Fibroblast of the aortic adventitia (primary cell): ENCODE measurements around the gene NTN4. TPM values are rescaled to one million over a fixed set of nuclear protein-coding genes. Genes with fewer than 3 reads are reported as not detected.
A peak's percentile ranks its signal among the peaks of the same experiment; 100 is the strongest.
"Not testable (repeated sequence)": the region's sequence is repeated elsewhere in the genome, so short reads cannot be mapped to it uniquely, and the experiment has no call there.

ENCODE experiments used
- DNase-seq: peaks from one replicate; pipeline ENCODE4 v3.0.0-alpha.2; 2010; ENCODE audit warnings: low read depth
- H3K4me3 ChIP-seq: 2 replicates; pipeline ENCODE4 v1.5.1; 2011; ENCODE audit warnings: low read depth, mild to moderate bottlenecking, control low read depth, low read length, moderate library complexity
- total RNA-seq: library from RNA; depleted of rRNA; stranded (reverse); fragments of >200 nt; gene quantifications from 2 replicates; pipeline ENCODE4 v1.2.3, GENCODE V29; 2012; ENCODE audit warnings: low replicate concordance
- TF ChIP-seq, protein P1 (sequence below): IDR thresholded peaks from 2 replicates; pipeline ENCODE4 v1.5.1; 2011; ENCODE audit warnings: mild to moderate bottlenecking, low read length, control low read depth, inconsistent platforms; ENCODE audit not compliant: insufficient read depth

The NTN4 gene
- total RNA-seq, 1 donor = 71.8 TPM

DNA sequence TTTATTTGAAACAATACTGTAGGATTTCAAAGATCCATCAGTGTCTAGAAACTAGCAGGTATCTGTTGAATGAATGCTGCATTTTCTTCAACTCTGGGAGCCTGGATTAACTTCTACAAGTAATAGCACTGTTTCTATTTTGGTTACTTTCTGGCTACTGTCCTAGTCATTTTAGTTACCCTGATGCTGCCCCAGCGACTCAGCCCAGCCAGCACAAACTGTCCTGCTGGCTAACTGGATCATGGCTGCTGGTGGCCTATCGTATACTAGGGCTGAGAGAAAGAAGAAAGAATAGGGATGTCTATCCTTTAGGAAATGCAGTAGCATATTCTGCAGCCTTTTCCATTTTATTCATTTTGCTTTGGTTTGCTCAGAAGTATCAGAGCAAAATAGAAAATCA is 53.9 kb downstream of the NTN4 start:
- TF ChIP-seq, protein P1, sequence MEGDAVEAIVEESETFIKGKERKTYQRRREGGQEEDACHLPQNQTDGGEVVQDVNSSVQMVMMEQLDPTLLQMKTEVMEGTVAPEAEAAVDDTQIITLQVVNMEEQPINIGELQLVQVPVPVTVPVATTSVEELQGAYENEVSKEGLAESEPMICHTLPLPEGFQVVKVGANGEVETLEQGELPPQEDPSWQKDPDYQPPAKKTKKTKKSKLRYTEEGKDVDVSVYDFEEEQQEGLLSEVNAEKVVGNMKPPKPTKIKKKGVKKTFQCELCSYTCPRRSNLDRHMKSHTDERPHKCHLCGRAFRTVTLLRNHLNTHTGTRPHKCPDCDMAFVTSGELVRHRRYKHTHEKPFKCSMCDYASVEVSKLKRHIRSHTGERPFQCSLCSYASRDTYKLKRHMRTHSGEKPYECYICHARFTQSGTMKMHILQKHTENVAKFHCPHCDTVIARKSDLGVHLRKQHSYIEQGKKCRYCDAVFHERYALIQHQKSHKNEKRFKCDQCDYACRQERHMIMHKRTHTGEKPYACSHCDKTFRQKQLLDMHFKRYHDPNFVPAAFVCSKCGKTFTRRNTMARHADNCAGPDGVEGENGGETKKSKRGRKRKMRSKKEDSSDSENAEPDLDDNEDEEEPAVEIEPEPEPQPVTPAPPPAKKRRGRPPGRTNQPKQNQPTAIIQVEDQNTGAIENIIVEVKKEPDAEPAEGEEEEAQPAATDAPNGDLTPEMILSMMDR = no peak
- peak; percentile 10 for DNase-seq
- H3K4me3 ChIP-seq = no peak overlapping the region

DNA sequence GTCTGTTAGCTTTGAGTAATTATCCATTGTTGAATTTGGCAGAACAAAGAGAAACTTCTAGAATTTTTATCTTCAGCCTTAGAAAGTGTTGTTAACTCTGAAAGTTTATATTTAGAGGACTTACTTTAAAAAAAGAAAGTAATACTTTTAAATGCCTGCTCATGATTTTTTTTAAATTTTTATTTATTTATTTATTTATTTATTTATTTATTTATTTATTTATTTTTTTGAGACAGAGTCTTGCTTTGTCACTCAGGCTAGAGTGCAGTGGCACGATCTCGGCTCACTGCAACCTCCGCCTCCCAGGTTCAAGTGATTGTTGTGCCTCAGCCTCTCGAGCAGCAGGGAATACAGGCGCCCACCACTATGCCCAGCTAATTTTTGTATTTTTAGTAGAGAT is 54.8 kb downstream of the NTN4 start:
- DNase-seq, H3K4me3 ChIP-seq: not testable (repeated sequence)

DNA sequence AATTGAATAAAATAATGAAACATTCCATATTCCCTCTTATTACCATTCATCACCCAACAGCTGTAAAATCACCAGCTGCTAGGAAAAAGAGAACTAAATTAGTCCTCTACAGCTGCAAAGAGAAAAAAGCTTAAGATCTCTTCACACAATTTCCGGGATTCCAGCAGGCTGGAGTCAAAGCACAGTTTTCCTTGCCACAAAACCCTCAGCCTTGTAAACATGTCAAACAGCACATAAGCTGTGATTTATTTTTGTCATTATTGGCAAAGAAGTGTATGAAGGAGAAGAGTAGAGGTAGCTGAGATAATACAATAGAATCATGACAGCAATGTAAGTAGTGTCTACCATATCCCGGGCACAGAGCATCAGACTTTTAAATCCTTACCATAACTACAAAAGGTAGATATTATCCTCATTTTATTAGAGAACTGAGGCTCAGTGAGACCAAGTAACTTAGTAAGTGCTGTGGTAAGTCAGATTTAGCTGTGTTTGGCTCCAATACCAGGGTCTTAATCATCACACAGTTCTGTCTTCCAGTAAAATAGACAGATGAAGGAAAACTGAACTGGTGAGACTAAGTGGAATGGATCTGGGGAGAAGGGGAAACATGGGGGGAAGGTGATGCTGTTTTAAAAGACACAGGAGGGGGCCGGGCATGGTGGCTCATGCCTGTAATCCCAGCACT is 57.3 kb downstream of the NTN4 start:
- DNase-seq = peak; percentile 86
- TF ChIP-seq, protein P1 = no peak

DNA sequence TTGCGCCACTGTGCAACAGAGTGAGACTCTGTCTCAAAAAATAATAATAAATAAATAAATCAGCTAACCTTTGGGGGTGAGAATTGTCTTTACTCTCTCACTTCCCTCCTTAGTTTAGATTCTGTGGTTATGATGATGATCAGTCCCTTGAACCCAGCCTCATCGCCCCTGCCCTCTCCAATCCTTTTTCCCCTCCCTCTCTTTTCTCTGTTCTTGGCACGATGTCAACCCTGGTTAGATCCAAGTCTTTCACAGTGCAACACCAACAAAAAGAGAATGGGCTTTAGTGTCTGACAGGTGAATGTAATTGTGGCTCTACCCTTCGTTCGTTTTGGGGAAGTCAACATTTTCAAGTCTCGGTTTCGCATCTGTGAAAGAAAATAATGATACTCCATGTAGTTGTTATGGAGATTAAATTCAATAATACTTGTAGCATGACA is 59.0 kb downstream of the NTN4 start:
- H3K4me3 ChIP-seq = no peak overlapping the region
- DNase-seq = no peak
- TF ChIP-seq, protein P1 = no peak

More for the DNA sequence above, 57.3 kb downstream of the NTN4 start:
- no peak overlapping the region for H3K4me3 ChIP-seq

DNA sequence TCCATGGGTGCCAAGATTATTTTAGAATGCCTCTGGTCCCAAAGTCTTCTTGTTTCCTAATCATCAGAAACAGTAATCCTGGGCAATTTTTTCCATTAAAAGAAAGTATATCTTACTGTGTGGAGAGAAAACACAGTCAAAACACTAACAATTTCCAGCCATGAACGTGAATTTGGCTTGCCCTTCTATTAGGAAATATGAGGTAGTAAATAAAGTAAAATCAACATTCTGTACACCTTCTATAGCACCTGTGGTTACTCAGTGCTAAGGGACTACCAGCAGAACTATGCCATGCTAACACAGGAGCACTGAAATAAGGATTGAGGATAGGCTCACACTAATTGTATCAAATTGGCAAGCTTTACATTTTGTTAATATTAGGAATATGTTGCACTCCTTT is 60.1 kb downstream of the NTN4 start:
- TF ChIP-seq, protein P1 = no peak
- H3K4me3 ChIP-seq = no peak overlapping the region
- DNase-seq = no peak

DNA sequence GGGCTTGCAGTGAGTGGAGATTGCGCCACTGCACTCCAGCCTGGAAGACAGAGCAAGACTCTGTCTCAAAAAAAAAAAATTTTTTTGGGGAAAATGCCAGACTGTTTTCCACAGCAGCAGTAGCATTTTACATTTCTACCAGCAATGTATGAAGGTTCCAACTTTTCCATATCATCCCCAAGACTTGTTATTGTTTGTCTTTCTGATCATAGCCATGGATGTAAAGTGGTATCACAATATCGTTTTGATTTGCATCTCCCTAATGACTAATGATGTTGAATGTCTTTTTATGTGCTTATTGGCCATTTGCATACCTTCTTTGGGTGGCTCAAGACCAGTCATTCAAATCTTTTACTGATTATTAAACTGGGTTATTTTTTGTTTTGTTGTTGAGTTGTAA is 63.7 kb downstream of the NTN4 start:
- TF ChIP-seq, protein P1 = no peak
- H3K4me3 ChIP-seq = no peak overlapping the region
- DNase-seq = no peak

DNA sequence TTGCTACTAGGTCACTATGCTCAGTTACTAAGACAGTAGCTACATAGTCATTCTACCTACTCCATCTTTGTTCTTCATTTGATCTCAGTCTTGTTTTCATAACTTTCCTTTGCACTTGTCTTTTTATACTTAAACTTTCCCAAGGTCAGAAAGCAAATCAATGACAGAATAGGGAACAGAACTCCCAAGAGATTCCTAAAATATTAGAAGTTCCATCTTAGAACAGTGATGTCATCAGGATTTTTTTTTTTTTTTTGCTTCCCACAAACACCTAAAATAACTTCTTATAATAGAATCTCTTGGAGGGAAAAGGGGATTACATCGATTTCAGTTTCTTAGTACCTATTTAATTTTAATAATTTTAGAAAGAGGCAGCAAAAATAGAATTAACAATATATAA is 65.8 kb downstream of the NTN4 start:
- DNase-seq = no peak
- TF ChIP-seq, protein P1 = no peak
- no peak overlapping the region for H3K4me3 ChIP-seq
